Activated naive CD8-positive, alpha-beta T cell (primary cell): ENCODE results near the gene ZNF747.

Experiments used
- H3K27ac Mint-ChIP-seq: one replicate; pipeline ENCODE4 v1.8.0; 2021; ENCODE audit warnings: mixed read lengths
- H3K27me3 Mint-ChIP-seq: one replicate; pipeline ENCODE4 v1.8.0; 2021; ENCODE audit warnings: mixed read lengths
- H3K36me3 Mint-ChIP-seq: one replicate; pipeline ENCODE4 v1.8.0; 2021; ENCODE audit warnings: mixed read lengths
- H3K4me1 Mint-ChIP-seq: one replicate; pipeline ENCODE4 v1.8.0; 2021; ENCODE audit warnings: low read depth, mixed read lengths
- H3K4me3 Mint-ChIP-seq: one replicate; pipeline ENCODE4 v1.8.0; 2021; ENCODE audit warnings: mild to moderate bottlenecking, mixed read lengths
- H3K9me3 Mint-ChIP-seq: one replicate; pipeline ENCODE4 v1.8.0; 2021; ENCODE audit warnings: low read depth, mixed read lengths

ZNF747 gene

DNA sequence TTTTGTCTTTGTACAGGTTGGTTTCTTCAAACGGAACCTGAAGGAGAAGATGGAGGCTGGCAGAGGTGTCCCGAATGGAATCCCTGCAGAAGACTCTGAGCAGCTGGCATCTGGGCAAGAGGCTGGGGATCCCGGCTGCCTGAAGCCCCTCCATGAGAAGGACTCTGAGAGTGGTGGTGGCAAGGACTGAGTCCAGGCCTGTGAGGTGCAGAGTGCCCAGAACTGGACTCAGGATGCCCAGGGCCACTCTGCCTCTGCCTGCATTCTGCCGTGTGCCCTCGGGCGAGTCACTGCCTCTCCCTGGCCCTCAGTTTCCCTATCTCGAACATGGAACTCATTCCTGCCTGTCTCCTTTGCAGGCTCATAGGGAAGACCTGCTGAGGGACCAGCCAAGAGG lies 13.2 kb downstream of the ZNF747 start:
- peaks cover 8% of the 10 kb centered on the region for H3K36me3 Mint-ChIP-seq
- H3K27ac Mint-ChIP-seq: no peak overlapping the region
- no peaks in the 10 kb centered on the region for H3K27me3 Mint-ChIP-seq
- H3K4me3 Mint-ChIP-seq: no peak overlapping the region
- no peaks in the 10 kb centered on the region for H3K9me3 Mint-ChIP-seq
- peaks cover 20% of the 10 kb centered on the region for H3K4me1 Mint-ChIP-seq

DNA sequence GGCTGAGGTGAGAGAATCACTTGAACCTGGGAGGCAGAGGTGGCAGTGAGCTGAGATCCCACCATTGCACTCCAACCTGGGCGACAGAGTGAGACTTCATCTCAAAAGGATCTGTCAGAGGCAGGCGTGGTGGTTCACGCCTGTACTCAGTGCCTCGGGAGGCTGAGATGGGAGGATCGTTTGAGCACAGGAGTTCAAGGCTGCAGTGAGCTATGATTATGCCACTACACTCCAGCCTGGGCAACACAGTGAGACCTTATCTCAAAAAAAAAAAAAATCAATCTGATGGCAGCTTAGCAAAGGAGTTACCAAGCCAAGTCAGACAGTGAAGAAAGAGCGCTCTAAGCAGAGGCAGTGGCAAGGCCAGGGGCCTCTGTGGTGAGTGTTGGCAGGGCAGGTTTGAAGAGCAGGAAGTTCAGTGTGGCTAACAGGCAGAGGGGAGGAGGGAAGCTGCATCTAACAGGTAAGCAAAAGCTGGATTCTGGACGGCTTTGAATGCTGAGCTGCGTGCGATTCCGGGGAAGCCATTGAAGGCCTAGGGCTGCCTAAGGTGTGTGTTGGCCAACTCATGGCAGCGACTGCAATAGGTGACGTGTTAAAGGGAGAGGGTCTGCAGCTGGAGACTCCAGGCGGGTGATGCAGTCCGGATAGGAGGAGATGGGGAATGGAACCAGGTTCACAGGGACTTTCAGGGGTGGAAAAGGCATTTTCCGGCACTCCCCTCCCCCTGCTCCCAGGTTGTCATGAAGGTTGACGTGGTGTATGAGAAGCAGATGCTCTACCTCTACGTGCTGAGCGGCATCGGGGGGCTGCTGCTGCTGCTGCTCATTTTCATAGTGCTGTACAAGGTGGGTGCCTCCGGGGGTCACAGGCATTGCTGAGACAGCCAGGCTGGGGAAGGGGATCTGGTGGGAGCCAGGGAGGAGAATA lies 15.3 kb downstream of the ZNF747 start:
- Mint-ChIP-seq H3K27ac (peak overlapping the region; percentile 79), H3K4me1 (peaks cover 22% of the 10 kb centered on the region), H3K4me3 (no peak overlapping the region), H3K36me3 (peaks cover 13% of the 10 kb centered on the region), H3K9me3 (no peaks in the 10 kb centered on the region), H3K27me3 (no peaks in the 10 kb centered on the region)

DNA sequence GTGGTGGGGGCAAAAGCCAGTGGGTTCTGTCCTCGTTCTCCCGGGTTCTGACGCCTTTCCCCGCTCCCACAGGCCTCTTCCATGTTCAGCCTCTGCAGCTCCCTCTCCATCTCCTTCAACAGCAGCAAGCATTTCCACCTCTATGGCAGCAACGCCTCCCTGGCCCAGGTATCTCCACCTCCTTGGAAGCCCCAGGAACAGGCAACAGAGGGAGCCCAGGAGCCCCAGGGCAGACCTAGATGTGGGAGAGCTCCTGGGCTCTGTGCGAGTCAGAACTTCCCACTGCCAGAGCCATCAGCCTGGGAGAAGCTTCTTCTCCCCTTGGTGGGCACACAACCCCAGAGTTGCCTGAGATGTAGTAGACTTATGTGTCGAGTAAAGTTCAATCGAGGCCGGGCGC lies 16.1 kb downstream of the ZNF747 start:
- Mint-ChIP-seq H3K4me3 (no peak overlapping the region), H3K36me3 (peaks cover 13% of the 10 kb centered on the region), H3K4me1 (peaks cover 22% of the 10 kb centered on the region), H3K9me3 (no peaks in the 10 kb centered on the region), H3K27ac (peak overlapping the region; percentile 79), H3K27me3 (no peaks in the 10 kb centered on the region)

DNA sequence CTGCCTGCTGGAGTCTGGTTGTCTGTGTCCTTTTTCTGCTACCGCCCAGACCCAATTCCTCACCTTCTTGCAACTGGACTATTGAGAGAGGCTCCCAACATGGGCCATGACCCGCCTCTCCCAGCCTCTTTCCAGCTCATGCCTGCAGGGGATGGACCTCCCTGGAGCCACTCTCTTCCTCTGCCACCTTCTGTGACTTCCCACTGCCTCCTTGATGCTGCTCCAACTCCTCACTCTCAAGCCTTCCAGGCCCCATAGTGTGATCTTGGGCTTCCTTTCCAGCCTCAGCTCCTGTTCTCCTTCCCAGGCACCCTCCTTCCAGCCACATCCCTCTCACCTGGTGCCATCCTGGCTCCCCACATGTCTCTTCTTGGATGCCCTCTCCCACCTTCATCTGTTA lies 19.4 kb downstream of the ZNF747 start:
- Mint-ChIP-seq H3K27me3 (no peaks in the 10 kb centered on the region), H3K27ac (peak overlapping the region; percentile 66), H3K4me3 (no peak overlapping the region), H3K4me1 (peaks cover 19% of the 10 kb centered on the region), H3K36me3 (peaks cover 12% of the 10 kb centered on the region), H3K9me3 (no peaks in the 10 kb centered on the region)

DNA sequence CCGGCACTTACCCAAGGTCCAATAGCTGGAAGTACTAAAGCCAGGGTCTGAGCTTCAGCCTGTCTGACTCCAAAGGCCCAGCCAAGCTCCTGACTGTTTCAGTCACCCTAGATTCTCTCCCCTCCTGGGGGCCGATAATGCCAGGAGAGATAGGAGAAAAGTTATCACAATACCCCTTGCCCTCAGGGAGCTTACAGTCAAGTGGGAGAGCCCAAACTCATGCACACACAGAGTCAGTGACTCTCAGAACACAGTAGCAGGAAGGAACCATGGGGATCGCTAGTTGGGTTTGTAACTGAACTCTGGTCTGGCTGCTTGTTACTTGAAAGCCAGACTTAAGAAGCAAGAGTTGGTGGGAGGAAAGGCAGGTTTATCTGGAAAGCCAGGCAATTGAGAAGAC lies 23.1 kb downstream of the ZNF747 start:
- peaks cover 10% of the 10 kb centered on the region for H3K36me3 Mint-ChIP-seq

DNA sequence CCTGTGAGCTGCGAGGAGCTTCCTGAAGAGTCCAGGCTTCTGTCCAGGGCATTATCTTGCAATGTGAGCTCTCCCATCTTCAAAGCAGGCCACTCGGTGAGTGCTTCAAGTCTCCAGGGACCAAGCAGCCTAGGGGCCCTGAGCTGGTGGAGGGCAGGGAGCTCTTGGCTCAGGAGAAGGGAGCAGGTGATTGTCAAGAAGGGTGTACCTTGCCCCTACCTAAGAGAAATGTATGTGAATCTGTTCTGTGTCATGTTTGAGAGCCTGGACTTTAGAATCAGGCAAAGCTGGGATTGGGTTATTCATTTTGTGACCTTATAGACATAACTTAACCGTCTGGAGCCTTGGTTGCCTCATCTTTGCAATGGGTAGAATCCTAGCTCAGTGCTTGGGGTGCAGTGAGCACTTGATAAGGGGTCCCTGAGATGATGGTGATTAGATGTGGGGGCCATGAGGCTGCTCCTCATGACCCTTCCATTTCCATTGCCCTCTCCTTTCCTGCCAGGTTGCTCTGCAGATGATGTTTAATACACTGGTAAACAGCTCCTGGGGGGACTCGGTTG lies 24.2 kb downstream of the ZNF747 start:
- H3K4me3 Mint-ChIP-seq: no peak overlapping the region

More for the DNA sequence above, 23.1 kb downstream of the ZNF747 start:
- H3K27me3 Mint-ChIP-seq: no peaks in the 10 kb centered on the region
- H3K27ac Mint-ChIP-seq: peak overlapping the region; percentile 54
- H3K4me3 Mint-ChIP-seq: no peak overlapping the region
- no peaks in the 10 kb centered on the region for H3K9me3 Mint-ChIP-seq
- H3K4me1 Mint-ChIP-seq: peaks cover 7% of the 10 kb centered on the region

DNA sequence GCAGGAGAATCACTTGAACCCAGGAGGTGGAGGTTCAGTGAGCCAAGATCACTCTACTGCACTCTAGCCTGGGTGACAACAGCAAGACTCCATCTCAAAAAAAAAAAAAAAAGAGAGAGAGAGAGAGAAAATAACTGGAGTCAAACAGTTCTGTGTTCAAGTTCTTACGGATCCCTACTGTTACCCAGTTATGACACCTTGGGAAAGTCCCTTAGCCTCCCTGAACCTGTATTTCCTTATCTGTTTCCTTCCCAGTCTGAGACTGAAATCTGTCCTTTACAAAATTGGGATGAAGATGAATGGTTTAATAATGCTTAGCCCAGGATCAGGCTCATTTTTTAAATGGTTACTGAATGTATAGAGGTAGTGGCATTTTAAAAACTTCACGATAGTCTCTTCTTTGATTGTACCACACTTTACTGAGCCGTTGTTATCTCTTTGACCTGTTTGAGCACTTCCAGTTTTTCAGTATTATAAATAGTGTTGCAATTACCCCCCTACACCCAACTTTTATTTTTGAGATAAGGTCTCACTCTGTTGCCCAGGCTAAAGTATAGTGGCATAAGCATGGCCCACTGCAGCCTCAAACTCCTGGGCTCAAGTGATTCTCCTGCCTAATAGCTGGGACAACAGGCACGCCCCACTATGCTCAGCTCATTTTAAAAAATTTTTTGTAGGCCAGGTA lies 25.4 kb downstream of the ZNF747 start:
- H3K27me3 Mint-ChIP-seq: no peaks in the 10 kb centered on the region
- H3K36me3 Mint-ChIP-seq: peaks cover 8% of the 10 kb centered on the region
- H3K4me1 Mint-ChIP-seq: peaks cover 3% of the 10 kb centered on the region
- no peak overlapping the region for H3K4me3 Mint-ChIP-seq
- H3K27ac Mint-ChIP-seq: peak overlapping the region; percentile 81
- no peaks in the 10 kb centered on the region for H3K9me3 Mint-ChIP-seq

More for the DNA sequence above, 24.2 kb downstream of the ZNF747 start:
- peaks cover 8% of the 10 kb centered on the region for H3K36me3 Mint-ChIP-seq
- H3K27ac Mint-ChIP-seq: peak overlapping the region; percentile 34
- H3K9me3 Mint-ChIP-seq: no peaks in the 10 kb centered on the region
- no peaks in the 10 kb centered on the region for H3K27me3 Mint-ChIP-seq
- H3K4me1 Mint-ChIP-seq: peaks cover 5% of the 10 kb centered on the region

DNA sequence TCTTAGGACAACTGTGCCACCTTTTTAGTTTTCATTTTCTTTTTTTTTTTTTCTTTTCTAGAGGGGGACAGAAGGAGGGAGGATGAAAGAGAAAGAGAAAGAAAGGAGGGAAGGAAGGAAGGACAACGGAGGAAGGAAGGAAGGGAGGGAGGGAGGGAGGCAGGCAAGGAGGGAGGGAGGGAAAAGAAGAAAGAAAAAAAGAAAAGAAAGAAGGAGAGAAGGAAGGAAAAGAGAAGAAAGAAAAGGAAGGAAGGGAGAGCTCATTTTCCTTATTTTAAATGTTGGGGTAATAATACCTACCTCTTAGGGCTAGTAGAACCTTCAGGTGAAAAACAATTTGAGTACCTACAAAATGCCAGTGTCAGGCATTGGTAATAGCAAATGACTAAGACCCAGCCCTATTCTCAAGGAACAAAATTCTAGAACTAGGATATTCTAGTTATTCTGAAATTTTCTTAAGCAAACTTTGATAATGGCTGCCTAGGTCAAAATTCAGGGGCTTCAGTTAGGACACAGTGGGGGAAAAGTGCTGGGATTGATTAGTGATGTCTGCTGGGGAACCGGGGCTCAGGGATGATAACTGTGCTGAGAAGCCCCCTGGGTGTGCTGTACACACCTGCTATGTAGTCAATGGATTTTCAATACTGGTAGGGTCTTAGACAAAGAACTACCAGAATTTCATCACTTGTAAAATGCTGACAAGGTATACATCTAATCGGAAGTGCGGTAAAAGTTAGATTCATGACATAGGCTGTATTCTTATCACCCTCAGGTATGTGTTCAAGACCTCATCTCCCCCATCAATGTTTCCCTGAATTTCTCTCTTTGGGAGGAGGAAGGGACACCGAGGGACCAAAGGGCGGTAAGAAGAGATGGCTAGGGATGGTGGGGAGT lies 31.0 kb downstream of the ZNF747 start:
- peaks cover 7% of the 10 kb centered on the region for H3K4me1 Mint-ChIP-seq
- H3K36me3 Mint-ChIP-seq: peaks cover 5% of the 10 kb centered on the region
- no peak overlapping the region for H3K4me3 Mint-ChIP-seq
- H3K9me3 Mint-ChIP-seq: no peaks in the 10 kb centered on the region
- H3K27ac Mint-ChIP-seq: peak overlapping the region; percentile 89
- H3K27me3 Mint-ChIP-seq: no peaks in the 10 kb centered on the region

DNA sequence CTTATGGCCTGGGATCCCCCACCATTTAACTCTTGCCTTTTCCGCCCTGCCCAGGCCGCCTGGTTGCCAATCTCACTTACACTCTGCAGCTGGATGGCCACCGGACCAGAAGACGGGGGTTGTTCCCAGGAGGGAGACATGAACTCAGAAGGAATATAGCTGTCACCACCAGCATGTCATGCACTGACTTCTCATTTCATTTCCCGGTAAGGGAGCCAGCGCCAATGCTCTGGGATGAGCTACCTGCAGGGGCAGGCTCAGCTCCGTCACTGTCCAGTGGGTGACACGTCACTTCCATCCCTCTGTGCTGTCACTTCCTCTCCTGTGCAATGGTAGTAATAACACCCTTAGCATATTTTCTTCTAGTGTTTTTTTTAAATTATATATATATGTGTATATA lies 35.4 kb downstream of the ZNF747 start:
- no peak overlapping the region for H3K27ac Mint-ChIP-seq
- peaks cover 8% of the 10 kb centered on the region for H3K4me1 Mint-ChIP-seq
- no peak overlapping the region for H3K4me3 Mint-ChIP-seq
- H3K36me3 Mint-ChIP-seq: peaks cover 2% of the 10 kb centered on the region
- no peaks in the 10 kb centered on the region for H3K9me3 Mint-ChIP-seq
- no peaks in the 10 kb centered on the region for H3K27me3 Mint-ChIP-seq

DNA sequence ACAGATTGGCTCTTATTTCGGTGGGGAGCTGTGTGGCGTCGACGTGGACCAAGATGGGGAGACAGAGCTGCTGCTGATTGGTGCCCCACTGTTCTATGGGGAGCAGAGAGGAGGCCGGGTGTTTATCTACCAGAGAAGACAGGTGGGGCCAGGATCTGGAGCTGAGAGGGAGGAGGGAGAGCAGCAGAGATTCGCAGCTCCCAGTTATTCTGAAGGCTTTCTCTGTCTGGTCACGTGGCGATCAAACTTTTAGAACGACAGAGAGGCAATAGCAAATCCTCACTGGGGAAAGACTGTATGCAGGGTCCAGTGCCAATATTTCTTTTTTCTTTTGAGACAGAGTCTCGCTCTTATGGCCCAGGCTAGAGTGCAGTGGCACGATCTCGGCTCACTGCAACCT lies 39.9 kb downstream of the ZNF747 start:
- H3K4me1 Mint-ChIP-seq: peaks cover 20% of the 10 kb centered on the region
- peaks cover 12% of the 10 kb centered on the region for H3K36me3 Mint-ChIP-seq
- H3K9me3 Mint-ChIP-seq: no peaks in the 10 kb centered on the region
- H3K4me3 Mint-ChIP-seq: no peak overlapping the region
- H3K27me3 Mint-ChIP-seq: no peaks in the 10 kb centered on the region
- H3K27ac Mint-ChIP-seq: peak overlapping the region; percentile 72

DNA sequence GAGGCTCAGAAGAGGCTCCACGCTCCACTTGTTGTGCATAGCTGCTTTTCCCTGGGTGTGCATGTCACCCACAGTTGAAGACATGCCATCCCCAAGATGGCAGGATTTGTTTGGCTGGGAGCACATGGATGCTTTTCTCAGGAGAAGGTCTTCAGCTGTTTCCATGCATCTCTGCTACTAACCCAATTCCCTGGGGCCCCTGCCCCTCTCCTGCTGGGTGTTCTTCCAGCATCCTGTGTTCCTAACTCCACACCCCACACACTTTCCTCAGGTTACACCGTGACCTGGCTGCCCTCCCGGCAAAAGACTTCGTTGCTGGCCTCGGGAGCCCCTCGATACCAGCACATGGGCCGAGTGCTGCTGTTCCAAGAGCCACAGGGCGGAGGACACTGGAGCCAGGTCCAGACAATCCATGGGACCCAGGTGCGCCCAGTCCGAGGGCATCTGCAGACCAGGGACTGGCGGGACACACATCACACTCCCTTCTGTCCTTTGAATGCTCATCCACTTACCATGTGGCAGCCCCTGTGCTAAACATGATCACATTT lies 40.6 kb downstream of the ZNF747 start:
- no peaks in the 10 kb centered on the region for H3K27me3 Mint-ChIP-seq
- peaks cover 10% of the 10 kb centered on the region for H3K36me3 Mint-ChIP-seq
- peak overlapping the region; percentile 72 for H3K27ac Mint-ChIP-seq
- peaks cover 20% of the 10 kb centered on the region for H3K4me1 Mint-ChIP-seq
- no peak overlapping the region for H3K4me3 Mint-ChIP-seq
- H3K9me3 Mint-ChIP-seq: no peaks in the 10 kb centered on the region

DNA sequence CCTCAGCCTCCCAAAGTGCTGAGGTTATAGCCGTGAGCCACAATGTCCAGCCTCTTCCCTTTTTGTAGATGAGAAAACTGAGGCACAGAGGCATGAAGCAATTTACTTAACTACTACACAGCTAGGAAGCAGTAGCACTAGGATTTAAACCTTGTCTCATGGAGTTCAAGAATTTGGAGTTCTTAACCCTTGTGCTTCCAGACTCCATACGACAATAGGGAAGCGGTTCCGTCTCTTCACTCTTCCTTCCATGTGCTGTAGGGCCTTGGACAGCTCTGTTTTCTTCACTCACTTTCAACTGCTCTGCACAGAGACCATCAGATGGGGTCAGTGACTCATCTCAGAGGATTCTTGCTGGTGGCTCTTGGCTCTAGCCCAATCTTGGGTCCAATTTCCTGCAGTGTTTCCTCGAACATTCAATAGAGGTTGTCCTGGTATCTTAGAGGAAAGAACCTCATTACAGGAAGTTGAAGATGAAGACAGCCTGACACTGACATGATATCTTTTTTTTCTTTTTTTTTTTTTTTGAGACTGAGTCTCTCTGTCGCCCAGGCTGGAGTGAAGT lies 42.8 kb downstream of the ZNF747 start:
- H3K27ac Mint-ChIP-seq: peak overlapping the region; percentile 79
- no peaks in the 10 kb centered on the region for H3K27me3 Mint-ChIP-seq
- H3K9me3 Mint-ChIP-seq: no peaks in the 10 kb centered on the region
- H3K4me3 Mint-ChIP-seq: peak overlapping the region; percentile 22
- H3K36me3 Mint-ChIP-seq: peaks cover 14% of the 10 kb centered on the region
- H3K4me1 Mint-ChIP-seq: peaks cover 24% of the 10 kb centered on the region

DNA sequence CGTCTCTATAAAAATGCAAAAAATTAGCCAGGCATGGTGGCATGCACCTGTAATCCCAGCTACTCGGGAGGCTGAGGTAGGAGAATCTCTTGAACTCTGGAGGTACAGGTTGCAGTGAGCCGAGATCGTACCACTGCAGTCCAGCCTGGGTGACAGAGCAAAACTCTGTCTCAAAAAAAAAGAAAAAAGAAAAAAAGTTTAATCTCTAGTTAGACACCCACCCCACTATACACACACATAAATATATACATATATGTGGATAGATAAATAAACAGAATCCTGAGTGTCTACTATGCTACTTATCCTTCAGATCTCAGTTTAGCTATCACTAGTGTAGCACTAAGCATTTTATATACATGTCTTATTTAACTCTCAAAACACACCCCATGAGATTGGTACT lies 43.4 kb downstream of the ZNF747 start:
- peaks cover 14% of the 10 kb centered on the region for H3K36me3 Mint-ChIP-seq
- H3K27ac Mint-ChIP-seq: peak overlapping the region; percentile 79
- H3K4me1 Mint-ChIP-seq: peaks cover 26% of the 10 kb centered on the region
- H3K27me3 Mint-ChIP-seq: no peaks in the 10 kb centered on the region
- H3K9me3 Mint-ChIP-seq: no peaks in the 10 kb centered on the region
- H3K4me3 Mint-ChIP-seq: no peak overlapping the region

DNA sequence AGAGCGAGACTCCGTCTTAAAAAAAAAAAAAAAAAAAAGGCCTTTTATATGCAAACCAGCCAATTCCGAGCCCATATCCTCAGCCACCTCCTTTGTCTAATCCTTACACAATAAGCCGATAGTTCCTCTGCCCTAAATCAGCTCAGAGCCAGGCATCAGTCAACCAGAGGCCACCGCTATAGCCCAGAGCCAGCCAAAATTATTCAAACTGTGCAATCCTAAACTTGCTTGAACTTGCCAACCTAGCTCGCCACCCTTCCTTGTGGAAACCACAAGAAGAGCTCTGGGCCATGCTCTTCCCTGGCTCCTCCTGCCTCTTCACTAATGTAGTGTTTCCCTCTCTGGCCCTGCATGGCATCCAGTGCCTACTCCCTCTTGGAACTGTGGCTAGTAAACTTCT lies 44.4 kb downstream of the ZNF747 start:
- Mint-ChIP-seq H3K27ac (peak overlapping the region; percentile 79), H3K9me3 (no peaks in the 10 kb centered on the region), H3K4me3 (no peak overlapping the region), H3K36me3 (peaks cover 14% of the 10 kb centered on the region), H3K27me3 (no peaks in the 10 kb centered on the region), H3K4me1 (peaks cover 31% of the 10 kb centered on the region)
